HG02588 (cell line): ENCODE measurements around the gene SLC10A7.

Experiments used
- ATAC-seq: cut with Tn5 transposase; IDR thresholded peaks from one replicate; pipeline ENCODE4 v1.9.1; 2021; ENCODE audit warnings: mild to moderate bottlenecking, moderate library complexity; ENCODE audit not compliant: unreplicated experiment

SLC10A7 gene

DNA sequence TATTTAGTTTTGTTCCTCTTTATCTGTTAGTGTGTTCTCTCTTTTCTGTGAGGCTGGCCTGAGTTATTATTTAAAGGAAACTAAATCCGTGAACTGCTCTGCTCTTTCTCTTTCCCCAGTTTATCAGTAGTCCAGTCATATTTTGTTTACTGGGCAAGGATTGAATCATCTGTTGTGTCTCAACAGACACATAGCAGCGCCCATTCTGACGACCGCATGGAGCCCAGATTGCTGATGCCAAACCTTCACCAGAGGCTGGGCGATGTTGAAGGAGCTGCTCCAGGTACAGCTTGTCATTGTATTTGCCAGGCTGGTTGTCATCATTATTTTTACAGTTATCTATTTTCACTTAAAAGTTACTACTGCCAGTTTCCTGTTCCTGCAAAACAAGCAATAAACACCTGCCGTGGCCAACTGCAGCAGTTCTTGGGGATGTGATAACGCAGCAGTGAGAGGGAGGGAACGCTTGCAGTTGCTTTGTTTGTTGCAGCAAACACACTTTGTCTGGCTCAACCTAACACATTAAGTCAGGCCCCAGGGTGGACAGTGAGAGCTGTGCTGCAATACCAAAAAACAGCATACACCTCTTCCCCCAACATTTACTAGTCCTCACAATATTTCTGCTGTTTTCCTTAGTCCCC, 297.3 kb downstream of the SLC10A7 start:
- no peak for ATAC-seq

- ATAC-seq: no peak
These were observed 299.4 kb downstream of the SLC10A7 start for GRCh38 chr4:146222313-146222712.

DNA sequence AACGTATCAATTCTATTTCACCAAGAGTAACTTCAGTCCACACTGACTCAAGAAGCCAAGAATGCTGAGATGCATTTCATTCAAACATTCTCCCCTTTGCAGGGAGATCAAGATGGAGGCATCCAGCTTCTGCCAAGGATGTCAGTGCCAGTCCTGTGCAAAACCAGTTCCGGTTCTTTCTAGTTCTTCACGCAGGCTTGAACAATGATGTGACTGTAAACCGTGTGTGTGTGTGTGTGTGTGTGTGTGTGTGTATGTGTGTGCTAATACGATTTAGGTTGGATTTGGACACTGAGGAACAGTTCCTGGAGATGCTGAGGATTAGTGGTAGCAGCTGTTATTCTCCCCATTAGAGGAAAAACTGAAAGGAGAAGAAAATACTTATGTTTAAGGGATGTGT, 307.5 kb downstream of the SLC10A7 start, which contains the start of gene REELD1:
REELD1 (plus strand) TSS at position 301 of the 400 bp plus-strand sequence. CDS start 2,415 bp downstream, outside the sequence.
- ATAC-seq: no peak

GRCh38 chr4:146212781-146213180, 309.0 kb downstream of the SLC10A7 start:
- ATAC-seq: no peak

DNA sequence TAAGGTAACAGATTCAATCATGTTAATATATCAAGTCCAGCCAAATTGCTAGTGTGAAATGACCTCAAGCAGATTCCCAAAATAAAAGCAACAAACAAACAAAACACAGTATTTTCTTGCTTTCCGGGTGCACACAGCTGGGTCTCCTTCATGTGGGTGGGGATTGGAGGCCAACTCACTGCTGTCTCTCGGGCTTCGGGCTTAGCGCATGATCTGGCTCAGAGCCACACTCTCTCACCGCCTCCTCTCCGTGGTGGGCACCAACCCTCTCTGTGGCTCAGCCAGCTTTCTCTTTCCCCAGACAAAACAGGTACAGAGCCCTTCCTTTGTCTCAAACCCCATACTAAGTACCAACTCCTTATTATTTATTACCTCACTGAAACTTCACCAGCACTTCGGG, 310.3 kb downstream of the SLC10A7 start:
- ATAC-seq: no peak

DNA sequence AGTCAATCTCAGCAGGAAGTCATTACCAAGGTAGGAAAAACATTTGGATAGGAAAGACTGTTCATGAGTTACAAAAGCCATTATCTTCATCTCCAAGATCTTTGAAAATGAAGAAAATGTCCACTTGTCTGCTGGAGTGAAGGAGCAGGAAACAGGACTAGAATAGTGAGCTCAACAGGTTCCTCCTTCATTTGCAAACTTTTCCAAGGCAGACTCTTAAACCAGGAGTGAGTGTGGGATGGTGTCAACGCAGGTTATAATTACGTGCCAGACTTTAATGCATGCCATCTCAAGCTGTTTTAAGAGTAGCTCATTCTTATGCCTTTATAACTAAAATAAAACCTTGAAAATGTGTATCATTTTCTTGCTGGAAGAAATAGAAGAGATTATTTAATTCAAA, 310.9 kb downstream of the SLC10A7 start:
- no peak for ATAC-seq

GRCh38 chr4:146207410-146207809, 314.3 kb downstream of the SLC10A7 start:
- ATAC-seq: no peak
